Esophagus muscularis mucosa (tissue), 4 donors: ENCODE data around the gene UGT2B11.
"Not testable (repeated sequence)": the region's sequence is repeated elsewhere in the genome, so short reads cannot be mapped to it uniquely, and the experiment has no call there.

Experiments
- CTCF ChIP-seq, 3 experiments: fragments of 200-600 bp in 2 of 3; fragments of 450-650 bp in 1 of 3; sonication (generic) in 2 of 3; IDR thresholded peaks; one replicate each; pipeline ENCODE4 v1.5.1; 2017 to 2019; ENCODE audit warnings: antibody characterized with exemption in 3 of 3, mild to moderate bottlenecking in 2 of 3, moderate library complexity in 1 of 3
- EP300 ChIP-seq: sonication (generic); formaldehyde crosslinking; IDR thresholded peaks from one replicate; pipeline ENCODE4 v1.6.1; 2017; ENCODE audit warnings: antibody characterized with exemption
- POLR2A ChIP-seq: fragments of 450-650 bp; IDR thresholded peaks from one replicate; pipeline ENCODE4 v1.6.1; 2017; ENCODE audit warnings: antibody characterized with exemption, moderate library complexity, mild to moderate bottlenecking, low read depth

DNA sequence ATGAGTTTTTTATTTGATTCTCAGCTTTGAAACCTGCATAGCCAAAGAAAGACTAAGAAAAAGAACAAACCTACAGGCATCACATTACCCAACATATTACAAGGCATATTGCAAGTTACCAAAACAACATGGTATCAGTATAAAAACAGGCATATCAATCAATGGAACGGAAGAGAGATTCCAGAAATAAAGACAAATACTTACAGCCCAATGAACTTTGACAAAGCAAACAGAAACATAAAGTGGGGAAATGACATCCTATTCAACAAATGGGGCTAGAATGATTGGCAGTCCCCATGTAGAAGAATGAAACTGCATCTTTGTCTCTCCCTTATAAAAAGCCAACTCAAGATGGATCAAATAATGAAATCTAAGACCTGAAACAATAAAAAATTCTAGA lies 23.9 kb downstream of the UGT2B11 start:
- not testable (repeated sequence) for TF ChIP-seq POLR2A; CTCF (IDR thresholded peaks at IDR 0.05); EP300
